ENCODE data around the gene INVS. TPM values are rescaled to one million over a fixed set of nuclear protein-coding genes. Genes with fewer than 3 reads are reported as not detected.

Gene INVS
- total RNA-seq, 1 experiment from 2014 or later: 21.1 TPM

- POLR2A ChIA-PET: no interaction called here
- Histone ChIP-seq H3K27ac (ENCODE audit: low read depth, low read length) (no peak overlapping the region), H3K4me3 (replicated peaks in 1 of 2; ENCODE audit: low read depth in 1 of 2, low read length in 2 of 2) (no peak overlapping the region), H3K4me1 (ENCODE audit: control insufficient read depth in 1 of 2, insufficient read depth in 2 of 2, low read length in 2 of 2) (no peaks in the 10 kb centered on the region), H3K9me2 (ENCODE audit: insufficient read depth) (no peaks in the 10 kb centered on the region), H3K27me3 (ENCODE audit: insufficient read depth, low read length) (no peaks in the 10 kb centered on the region), H3K79me2 (ENCODE audit: insufficient read depth, low read length) (peaks cover 86% of the 10 kb centered on the region), H2AFZ (ENCODE audit: low read depth, low read length, poor library complexity, severe bottlenecking) (no peak overlapping the region), H4K20me1 (ENCODE audit: insufficient read depth) (peaks cover 6% of the 10 kb centered on the region; the same call in 1 of the 2 replicates), H3K4me2 (ENCODE audit: low read length) (no peak overlapping the region), H3K9ac (ENCODE audit: low read length) (no peak overlapping the region), H3K9me3 (ENCODE audit: control insufficient read depth in 1 of 2, insufficient read depth in 1 of 2, low read depth in 1 of 2, low read length in 2 of 2) (no peaks in the 10 kb centered on the region), H3K36me3 (ENCODE audit: control insufficient read depth in 1 of 2, insufficient read depth in 2 of 2, low read length in 2 of 2) (peaks cover 6 to 38% of the 10 kb centered on the region in 2 experiments)
- no TSS peak for BruUV-seq (replicated peaks)
- ATAC-seq (no peak), DNase-seq (ENCODE audit: low read depth, low spot score) (no peak)
- TF ChIP-seq TCF7L2 (IDR thresholded peaks at IDR 0.05; ENCODE audit: borderline replicate concordance, extremely low read depth, insufficient read depth, insufficient read length) (no peak), SIN3A (IDR thresholded peaks at IDR 0.05; ENCODE audit: low read depth) (no peak), RAD21 (IDR thresholded peaks at IDR 0.05; ENCODE audit: low read depth) (no peak), CBX3 (IDR thresholded peaks at IDR 0.05; ENCODE audit: low read depth) (no peak), FOSL1 (IDR thresholded peaks at IDR 0.05; ENCODE audit: low read depth) (no peak), ZFX (IDR thresholded peaks at IDR 0.05) (no peak), POLR2AphosphoS5 (IDR thresholded peaks at IDR 0.05; ENCODE audit: low read depth, low read length) (no peak), SP1 (IDR thresholded peaks at IDR 0.05; ENCODE audit: low read depth) (no peak), EZH2 (IDR thresholded peaks at IDR 0.05) (no peak), ELF1 (IDR thresholded peaks at IDR 0.05; ENCODE audit: borderline replicate concordance, low read depth) (no peak), ATF3 (IDR thresholded peaks at IDR 0.05) (no peak), YY1 (IDR thresholded peaks at IDR 0.05; ENCODE audit: extremely low read depth, insufficient replicate concordance, low read depth, low read length) (no peak), EGR1 (IDR thresholded peaks at IDR 0.05; ENCODE audit: low read depth) (no peak), CEBPB (IDR thresholded peaks at IDR 0.05; ENCODE audit: low read depth) (no peak), POLR2A (IDR thresholded peaks at IDR 0.05; ENCODE audit: borderline replicate concordance, extremely low read depth, insufficient read depth, insufficient read length) (no peak)
- TF ChIP-seq, protein P1, sequence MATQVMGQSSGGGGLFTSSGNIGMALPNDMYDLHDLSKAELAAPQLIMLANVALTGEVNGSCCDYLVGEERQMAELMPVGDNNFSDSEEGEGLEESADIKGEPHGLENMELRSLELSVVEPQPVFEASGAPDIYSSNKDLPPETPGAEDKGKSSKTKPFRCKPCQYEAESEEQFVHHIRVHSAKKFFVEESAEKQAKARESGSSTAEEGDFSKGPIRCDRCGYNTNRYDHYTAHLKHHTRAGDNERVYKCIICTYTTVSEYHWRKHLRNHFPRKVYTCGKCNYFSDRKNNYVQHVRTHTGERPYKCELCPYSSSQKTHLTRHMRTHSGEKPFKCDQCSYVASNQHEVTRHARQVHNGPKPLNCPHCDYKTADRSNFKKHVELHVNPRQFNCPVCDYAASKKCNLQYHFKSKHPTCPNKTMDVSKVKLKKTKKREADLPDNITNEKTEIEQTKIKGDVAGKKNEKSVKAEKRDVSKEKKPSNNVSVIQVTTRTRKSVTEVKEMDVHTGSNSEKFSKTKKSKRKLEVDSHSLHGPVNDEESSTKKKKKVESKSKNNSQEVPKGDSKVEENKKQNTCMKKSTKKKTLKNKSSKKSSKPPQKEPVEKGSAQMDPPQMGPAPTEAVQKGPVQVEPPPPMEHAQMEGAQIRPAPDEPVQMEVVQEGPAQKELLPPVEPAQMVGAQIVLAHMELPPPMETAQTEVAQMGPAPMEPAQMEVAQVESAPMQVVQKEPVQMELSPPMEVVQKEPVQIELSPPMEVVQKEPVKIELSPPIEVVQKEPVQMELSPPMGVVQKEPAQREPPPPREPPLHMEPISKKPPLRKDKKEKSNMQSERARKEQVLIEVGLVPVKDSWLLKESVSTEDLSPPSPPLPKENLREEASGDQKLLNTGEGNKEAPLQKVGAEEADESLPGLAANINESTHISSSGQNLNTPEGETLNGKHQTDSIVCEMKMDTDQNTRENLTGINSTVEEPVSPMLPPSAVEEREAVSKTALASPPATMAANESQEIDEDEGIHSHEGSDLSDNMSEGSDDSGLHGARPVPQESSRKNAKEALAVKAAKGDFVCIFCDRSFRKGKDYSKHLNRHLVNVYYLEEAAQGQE (IDR thresholded peaks at IDR 0.05; ENCODE audit: low read depth): no peak
- TF ChIP-seq, protein P2, sequence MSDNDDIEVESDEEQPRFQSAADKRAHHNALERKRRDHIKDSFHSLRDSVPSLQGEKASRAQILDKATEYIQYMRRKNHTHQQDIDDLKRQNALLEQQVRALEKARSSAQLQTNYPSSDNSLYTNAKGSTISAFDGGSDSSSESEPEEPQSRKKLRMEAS (IDR thresholded peaks at IDR 0.05): no peak
- TF ChIP-seq, protein P3, sequence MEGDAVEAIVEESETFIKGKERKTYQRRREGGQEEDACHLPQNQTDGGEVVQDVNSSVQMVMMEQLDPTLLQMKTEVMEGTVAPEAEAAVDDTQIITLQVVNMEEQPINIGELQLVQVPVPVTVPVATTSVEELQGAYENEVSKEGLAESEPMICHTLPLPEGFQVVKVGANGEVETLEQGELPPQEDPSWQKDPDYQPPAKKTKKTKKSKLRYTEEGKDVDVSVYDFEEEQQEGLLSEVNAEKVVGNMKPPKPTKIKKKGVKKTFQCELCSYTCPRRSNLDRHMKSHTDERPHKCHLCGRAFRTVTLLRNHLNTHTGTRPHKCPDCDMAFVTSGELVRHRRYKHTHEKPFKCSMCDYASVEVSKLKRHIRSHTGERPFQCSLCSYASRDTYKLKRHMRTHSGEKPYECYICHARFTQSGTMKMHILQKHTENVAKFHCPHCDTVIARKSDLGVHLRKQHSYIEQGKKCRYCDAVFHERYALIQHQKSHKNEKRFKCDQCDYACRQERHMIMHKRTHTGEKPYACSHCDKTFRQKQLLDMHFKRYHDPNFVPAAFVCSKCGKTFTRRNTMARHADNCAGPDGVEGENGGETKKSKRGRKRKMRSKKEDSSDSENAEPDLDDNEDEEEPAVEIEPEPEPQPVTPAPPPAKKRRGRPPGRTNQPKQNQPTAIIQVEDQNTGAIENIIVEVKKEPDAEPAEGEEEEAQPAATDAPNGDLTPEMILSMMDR (IDR thresholded peaks at IDR 0.05 in 2 of 3, conservative IDR thresholded peaks at IDR 0.05 in 1 of 3; ENCODE audit: borderline replicate concordance in 1 of 3, insufficient read depth in 1 of 3, low read depth in 2 of 3, low read length in 2 of 3): no peak
- RAD21 ChIA-PET (ENCODE audit: low non-redundant PET in 1 of 2, low total read pairs in 2 of 2, uncharacterized antibody in 2 of 2, unreplicated experiment in 2 of 2): no interaction called here
- intact Hi-C loops (cut with micrococcal nuclease): no loop called here
- CTCF ChIA-PET: interaction anchor here (1.3 kb wide), 1 partner anchor 18 kb away, joined by 4 read pairs; no protein-coding TSS in a partner anchor
Observed at GRCh38 chr9:100307080-100307479, 208.0 kb downstream of the INVS start.

All from HCT116 (cell line).